Mammary epithelial cell (primary cell): ENCODE measurements around the gene AKR1C1.

ENCODE experiments used
- EZH2 ChIP-seq: IDR thresholded peaks from 2 replicates; pipeline ENCODE4 v1.6.1; 2012; ENCODE audit warnings: low read length, inconsistent platforms, borderline replicate concordance
- TF ChIP-seq, protein P1 (sequence below), 2 donors: IDR thresholded peaks in 1 of 2; conservative IDR thresholded peaks in 1 of 2; 2 replicates each; pipeline ENCODE4 v1.5.1; 2011 to 2012; ENCODE audit warnings: inconsistent platforms in 2 of 2, low read length in 2 of 2, mild to moderate bottlenecking in 2 of 2, control low read depth in 1 of 2, low read depth in 1 of 2; ENCODE audit not compliant: insufficient read depth in 1 of 2; ENCODE audit errors: extremely low read depth in 1 of 2

DNA sequence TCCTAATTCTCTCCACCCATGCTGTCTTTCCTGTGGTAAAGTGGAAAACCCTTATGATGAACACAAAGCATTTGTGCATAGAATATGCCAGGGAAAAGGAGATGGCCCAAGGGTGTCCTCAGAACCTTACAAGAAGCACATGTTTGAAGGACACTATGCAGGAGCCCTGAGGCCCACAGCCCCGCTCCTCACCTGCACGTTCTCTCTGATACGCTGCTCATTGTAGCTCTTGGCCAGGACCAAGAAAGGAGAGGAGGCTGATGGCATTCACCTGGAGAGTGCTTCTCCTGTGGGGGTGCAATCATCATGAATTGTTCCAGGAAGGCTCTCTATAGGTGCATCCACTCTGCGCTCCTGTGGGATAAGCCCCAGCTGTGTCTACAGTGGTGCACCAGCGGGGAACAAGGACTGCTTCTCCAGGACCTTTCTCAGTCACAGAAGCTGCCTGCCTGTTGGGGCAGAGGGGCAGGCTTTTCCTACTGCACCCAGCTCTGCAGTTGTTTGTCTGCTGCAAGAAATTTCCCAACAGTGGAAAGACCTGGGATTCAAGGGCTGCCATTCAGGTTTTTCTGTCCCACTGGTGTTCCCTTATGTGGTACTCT lies 20.5 kb downstream of the AKR1C1 start:
- TF ChIP-seq, protein P1, sequence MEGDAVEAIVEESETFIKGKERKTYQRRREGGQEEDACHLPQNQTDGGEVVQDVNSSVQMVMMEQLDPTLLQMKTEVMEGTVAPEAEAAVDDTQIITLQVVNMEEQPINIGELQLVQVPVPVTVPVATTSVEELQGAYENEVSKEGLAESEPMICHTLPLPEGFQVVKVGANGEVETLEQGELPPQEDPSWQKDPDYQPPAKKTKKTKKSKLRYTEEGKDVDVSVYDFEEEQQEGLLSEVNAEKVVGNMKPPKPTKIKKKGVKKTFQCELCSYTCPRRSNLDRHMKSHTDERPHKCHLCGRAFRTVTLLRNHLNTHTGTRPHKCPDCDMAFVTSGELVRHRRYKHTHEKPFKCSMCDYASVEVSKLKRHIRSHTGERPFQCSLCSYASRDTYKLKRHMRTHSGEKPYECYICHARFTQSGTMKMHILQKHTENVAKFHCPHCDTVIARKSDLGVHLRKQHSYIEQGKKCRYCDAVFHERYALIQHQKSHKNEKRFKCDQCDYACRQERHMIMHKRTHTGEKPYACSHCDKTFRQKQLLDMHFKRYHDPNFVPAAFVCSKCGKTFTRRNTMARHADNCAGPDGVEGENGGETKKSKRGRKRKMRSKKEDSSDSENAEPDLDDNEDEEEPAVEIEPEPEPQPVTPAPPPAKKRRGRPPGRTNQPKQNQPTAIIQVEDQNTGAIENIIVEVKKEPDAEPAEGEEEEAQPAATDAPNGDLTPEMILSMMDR (conservative IDR thresholded peaks at IDR 0.05 in 1 of 2, IDR thresholded peaks at IDR 0.05 in 1 of 2; ENCODE audit: extremely low read depth in 1 of 2, insufficient read depth in 1 of 2, low read depth in 1 of 2, low read length in 2 of 2) = no peak
- no peak for TF ChIP-seq EZH2
